Measurements from ENCODE around the gene NCOA1. TPM values are rescaled to one million over a fixed set of nuclear protein-coding genes. Genes with fewer than 3 reads are reported as not detected.
"Not testable (repeated sequence)": the region's sequence is repeated elsewhere in the genome, so short reads cannot be mapped to it uniquely, and the experiment has no call there.

NCOA1 gene
- total RNA-seq, 4 donors from 2014 or later = 33.9 to 91.2 (median 60.1) TPM

DNA sequence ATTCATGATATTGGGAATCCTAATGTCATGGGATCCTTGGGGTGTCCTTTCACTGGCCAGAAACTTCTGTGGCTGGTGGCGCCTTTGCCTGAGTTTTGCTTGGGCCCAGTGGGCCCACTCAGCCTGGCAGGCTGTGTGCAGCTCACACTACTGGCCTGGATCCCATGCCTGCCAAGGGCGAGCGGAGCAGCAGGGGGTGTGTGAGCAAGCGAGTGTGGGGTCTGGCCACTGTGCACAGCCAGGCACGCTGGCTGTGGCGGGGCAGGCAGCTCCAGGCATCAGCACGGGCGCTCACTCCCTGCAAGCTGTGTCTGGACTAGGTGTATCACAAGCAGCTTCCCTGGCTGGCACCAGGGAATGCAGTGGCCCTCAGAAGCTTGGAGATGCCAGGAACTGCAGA, 74.5 kb downstream of the NCOA1 start:
- ATAC-seq (no peak), DNase-seq (no peak)
- H3K27me3 ChIP-seq = no peaks in the 10 kb centered on the region
- no peak overlapping the region for H3K4me3 ChIP-seq
- H3K36me3 ChIP-seq = peaks cover 0 to 24% of the 10 kb centered on the region in 2 donors
- no peak overlapping the region for H3K27ac ChIP-seq
- intact Hi-C loops (cut with DNase I; ENCODE audit: low total_unique reads) = no loop called here
- H3K9me3 ChIP-seq = no peaks in the 10 kb centered on the region
- in situ Hi-C loops (cut with MboI; ENCODE audit: low sequenced_read_pairs in 4 of 4) = no loop called here
- H3K4me1 ChIP-seq = peaks cover 26 to 37% of the 10 kb centered on the region in 2 donors
- TF ChIP-seq, protein P1, sequence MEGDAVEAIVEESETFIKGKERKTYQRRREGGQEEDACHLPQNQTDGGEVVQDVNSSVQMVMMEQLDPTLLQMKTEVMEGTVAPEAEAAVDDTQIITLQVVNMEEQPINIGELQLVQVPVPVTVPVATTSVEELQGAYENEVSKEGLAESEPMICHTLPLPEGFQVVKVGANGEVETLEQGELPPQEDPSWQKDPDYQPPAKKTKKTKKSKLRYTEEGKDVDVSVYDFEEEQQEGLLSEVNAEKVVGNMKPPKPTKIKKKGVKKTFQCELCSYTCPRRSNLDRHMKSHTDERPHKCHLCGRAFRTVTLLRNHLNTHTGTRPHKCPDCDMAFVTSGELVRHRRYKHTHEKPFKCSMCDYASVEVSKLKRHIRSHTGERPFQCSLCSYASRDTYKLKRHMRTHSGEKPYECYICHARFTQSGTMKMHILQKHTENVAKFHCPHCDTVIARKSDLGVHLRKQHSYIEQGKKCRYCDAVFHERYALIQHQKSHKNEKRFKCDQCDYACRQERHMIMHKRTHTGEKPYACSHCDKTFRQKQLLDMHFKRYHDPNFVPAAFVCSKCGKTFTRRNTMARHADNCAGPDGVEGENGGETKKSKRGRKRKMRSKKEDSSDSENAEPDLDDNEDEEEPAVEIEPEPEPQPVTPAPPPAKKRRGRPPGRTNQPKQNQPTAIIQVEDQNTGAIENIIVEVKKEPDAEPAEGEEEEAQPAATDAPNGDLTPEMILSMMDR (IDR thresholded peaks at IDR 0.05 in 4 of 5, conservative IDR thresholded peaks at IDR 0.05 in 1 of 5) = no peak
- no peak for TF ChIP-seq POLR2A (IDR thresholded peaks at IDR 0.05)

DNA sequence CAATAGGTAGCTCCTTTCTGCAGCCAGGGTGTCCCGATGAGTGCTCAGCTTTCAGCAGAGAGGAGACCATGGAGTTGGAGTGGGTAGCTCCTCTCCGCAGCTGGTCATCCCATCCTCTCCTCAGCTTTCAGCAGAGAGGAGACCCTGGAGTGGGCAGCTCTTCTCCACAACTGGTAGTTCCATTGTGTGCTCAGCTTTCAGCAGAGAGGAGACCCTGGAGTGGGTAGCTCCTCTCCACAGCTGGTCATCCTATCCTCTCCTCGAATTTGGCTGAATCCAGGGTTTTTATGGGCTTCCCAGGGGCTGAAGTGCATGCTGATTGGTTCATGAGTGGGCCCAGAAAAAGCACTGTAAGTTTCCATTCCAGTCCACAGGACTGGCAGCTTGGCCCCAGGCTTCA, 75.2 kb downstream of the NCOA1 start:
- H3K9me3 ChIP-seq = no peaks in the 10 kb centered on the region
- peaks cover 19 to 30% of the 10 kb centered on the region in 2 donors for H3K4me1 ChIP-seq
- no peak overlapping the region for H3K27ac ChIP-seq
- ATAC-seq = no peak
- in situ Hi-C loops (cut with MboI; ENCODE audit: low sequenced_read_pairs in 4 of 4) = no loop called here
- H3K36me3 ChIP-seq = peaks cover 0 to 24% of the 10 kb centered on the region in 2 donors
- H3K4me3 ChIP-seq = no peak overlapping the region
- TF ChIP-seq, protein P1 (IDR thresholded peaks at IDR 0.05 in 4 of 5, conservative IDR thresholded peaks at IDR 0.05 in 1 of 5) = no peak
- TF ChIP-seq POLR2A (IDR thresholded peaks at IDR 0.05) = no peak
- intact Hi-C loops (cut with DNase I; ENCODE audit: low total_unique reads) = no loop called here
- H3K27me3 ChIP-seq = no peaks in the 10 kb centered on the region
- DNase-seq = no peak

DNA sequence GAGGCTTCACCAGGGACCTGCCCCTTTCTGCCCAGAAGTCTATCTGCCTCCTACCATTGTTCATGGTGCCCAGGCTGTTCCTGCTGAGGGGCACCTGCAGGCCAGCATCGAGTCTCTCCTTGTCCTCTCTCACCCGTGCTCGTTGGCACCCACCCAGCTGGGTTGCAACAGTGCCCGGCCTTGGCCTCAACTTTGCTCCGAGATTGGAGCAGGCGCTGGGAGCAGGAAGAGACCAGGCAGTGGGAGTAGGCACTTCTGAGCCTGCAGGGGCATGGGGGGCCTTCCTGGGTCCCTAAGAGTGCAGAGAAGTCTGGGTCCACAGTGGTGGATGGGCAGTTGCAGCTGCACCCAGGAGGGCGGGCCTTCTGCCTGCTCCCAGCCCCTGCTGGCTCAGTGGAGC, 75.6 kb downstream of the NCOA1 start:
- TF ChIP-seq, protein P1 (IDR thresholded peaks at IDR 0.05 in 4 of 5, conservative IDR thresholded peaks at IDR 0.05 in 1 of 5) = no peak
- TF ChIP-seq POLR2A (IDR thresholded peaks at IDR 0.05) = no peak
- H3K4me1 ChIP-seq = peaks cover 15 to 26% of the 10 kb centered on the region in 2 donors
- no peaks in the 10 kb centered on the region for H3K9me3 ChIP-seq
- H3K36me3 ChIP-seq = peaks cover 0 to 24% of the 10 kb centered on the region in 2 donors
- H3K27ac ChIP-seq = no peak overlapping the region
- intact Hi-C loops (cut with DNase I; ENCODE audit: low total_unique reads) = no loop called here
- no peaks in the 10 kb centered on the region for H3K27me3 ChIP-seq
- no peak overlapping the region for H3K4me3 ChIP-seq
- ATAC-seq = no peak
- DNase-seq = no peak
- in situ Hi-C loops (cut with MboI; ENCODE audit: low sequenced_read_pairs in 4 of 4) = no loop called here

DNA sequence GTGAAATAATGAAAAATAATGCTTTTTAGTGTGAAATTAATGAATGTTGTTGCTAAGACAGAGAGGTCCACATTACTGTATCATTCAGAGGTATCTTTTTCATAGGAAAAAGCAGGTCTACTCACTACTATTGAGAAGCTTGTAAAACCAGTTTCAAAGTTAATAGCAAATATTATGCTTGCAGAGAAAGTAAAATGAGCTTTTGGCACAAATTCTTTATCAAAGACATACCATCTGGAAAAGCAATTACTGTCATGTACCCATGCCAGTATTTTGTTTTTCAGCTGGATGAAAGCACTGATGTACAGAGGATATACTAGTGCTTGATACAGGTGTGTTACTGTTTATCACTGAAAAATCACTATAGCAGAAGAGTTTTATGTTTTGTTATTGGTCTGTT, 77.5 kb downstream of the NCOA1 start:
- no peak for DNase-seq
- Histone ChIP-seq H3K9me3 (no peaks in the 10 kb centered on the region), H3K4me1 (peaks cover 0 to 13% of the 10 kb centered on the region in 2 donors), H3K27me3 (no peaks in the 10 kb centered on the region), H3K36me3 (peaks cover 0 to 24% of the 10 kb centered on the region in 2 donors), H3K27ac (no peak overlapping the region), H3K4me3 (no peak overlapping the region)
- in situ Hi-C loops (cut with MboI; ENCODE audit: low sequenced_read_pairs in 4 of 4) = no loop called here
- ATAC-seq = no peak
- TF ChIP-seq, protein P1 (IDR thresholded peaks at IDR 0.05 in 4 of 5, conservative IDR thresholded peaks at IDR 0.05 in 1 of 5) = no peak
- no peak for TF ChIP-seq POLR2A (IDR thresholded peaks at IDR 0.05)
- intact Hi-C loops (cut with DNase I; ENCODE audit: low total_unique reads) = no loop called here

DNA sequence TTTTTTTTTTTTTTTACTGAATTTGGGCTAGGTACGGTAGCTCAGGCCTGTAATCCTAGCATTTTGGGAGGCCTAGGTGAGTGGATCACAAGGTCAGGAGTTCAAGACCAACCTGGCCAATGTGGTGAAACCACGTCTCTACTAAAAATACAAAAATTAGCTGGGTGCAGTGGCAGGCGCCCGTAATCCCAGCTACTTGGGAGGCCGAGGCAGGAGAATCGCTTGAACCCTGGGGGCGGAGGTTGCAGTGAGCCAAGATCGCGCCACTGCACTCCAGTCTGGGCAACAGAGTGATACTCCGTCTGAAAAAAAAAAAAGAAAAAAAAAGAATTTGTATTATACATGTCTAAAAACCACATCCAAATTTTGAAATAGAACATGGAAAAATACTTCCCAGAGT, 78.5 kb downstream of the NCOA1 start:
- H3K27me3 ChIP-seq; DNase-seq; H3K9me3 ChIP-seq; in situ Hi-C loops (cut with MboI; ENCODE audit: low sequenced_read_pairs in 4 of 4); H3K27ac ChIP-seq; H3K4me3 ChIP-seq; ATAC-seq; intact Hi-C loops (cut with DNase I; ENCODE audit: low total_unique reads): not testable (repeated sequence)
- Histone ChIP-seq H3K36me3 (peaks cover 0 to 21% of the 10 kb centered on the region in 2 donors), H3K4me1 (peaks cover 0 to 17% of the 10 kb centered on the region in 2 donors)
